ENCODE results near the gene FAAP24.
"Not testable (repeated sequence)": the region's sequence is repeated elsewhere in the genome, so short reads cannot be mapped to it uniquely, and the experiment has no call there.

The FAAP24 gene

GRCh38 chr19:33000510-33000909, 28.5 kb downstream of the FAAP24 start:
- no peak for DNase-seq (ENCODE audit: low read depth)

- DNase-seq (ENCODE audit: low read depth), result no peak
Measured at GRCh38 chr19:33000910-33001309, 28.9 kb downstream of the FAAP24 start.

GRCh38 chr19:33002126-33002865, 30.3 kb downstream of the FAAP24 start:
- not testable (repeated sequence) for DNase-seq (ENCODE audit: low read depth)

- DNase-seq (ENCODE audit: low read depth), result not testable (repeated sequence)
Measured at GRCh38 chr19:33003424-33004024, 31.5 kb downstream of the FAAP24 start.

GRCh38 chr19:33005440-33005839, 33.4 kb downstream of the FAAP24 start:
- DNase-seq (ENCODE audit: low read depth), result no peak

GRCh38 chr19:33008738-33009137, 36.7 kb downstream of the FAAP24 start:
- no peak for DNase-seq (ENCODE audit: low read depth)

GRCh38 chr19:33010891-33011290, 38.8 kb downstream of the FAAP24 start:
- not testable (repeated sequence) for DNase-seq (ENCODE audit: low read depth)

GRCh38 chr19:33022472-33023116, 50.6 kb downstream of the FAAP24 start:
- no peak for DNase-seq (ENCODE audit: low read depth)

- no peak for DNase-seq (ENCODE audit: low read depth)
Measured at GRCh38 chr19:33024398-33024797, 52.4 kb downstream of the FAAP24 start.

GRCh38 chr19:33025468-33026238, 53.6 kb downstream of the FAAP24 start:
- not testable (repeated sequence) for DNase-seq (ENCODE audit: low read depth)

- not testable (repeated sequence) for DNase-seq (ENCODE audit: low read depth)
Measured at GRCh38 chr19:33026602-33027001, 54.6 kb downstream of the FAAP24 start.
